ENCODE data around the gene GDF11. TPM values are rescaled to one million over a fixed set of nuclear protein-coding genes. Genes with fewer than 3 reads are reported as not detected.
A peak's percentile ranks its signal among the peaks of the same experiment; 100 is the strongest.
"Not testable (repeated sequence)": the region's sequence is repeated elsewhere in the genome, so short reads cannot be mapped to it uniquely, and the experiment has no call there.

The GDF11 gene
- total RNA-seq, 1 donor from 2014 or later, result 52.4 TPM

- H3K27ac Mint-ChIP-seq (ENCODE audit: unreplicated experiment), result peak overlapping the region; percentile 97
- H3K4me1 Mint-ChIP-seq (ENCODE audit: low read depth, unreplicated experiment), result peaks cover 52% of the 10 kb centered on the region
- no peak for DNase-seq
- H3K27me3 Mint-ChIP-seq (ENCODE audit: unreplicated experiment), result peaks cover 13% of the 10 kb centered on the region
- peaks cover 21% of the 10 kb centered on the region for H3K9me3 Mint-ChIP-seq (ENCODE audit: unreplicated experiment)
- H3K36me3 Mint-ChIP-seq (ENCODE audit: unreplicated experiment), result no peaks in the 10 kb centered on the region
- peak overlapping the region; percentile 89 for H3K4me3 Mint-ChIP-seq (ENCODE audit: unreplicated experiment)
- no peak for TF ChIP-seq CTCF (IDR thresholded peaks at IDR 0.05; ENCODE audit: partially characterized antibody, unreplicated experiment)
These were observed 3.4 kb downstream of the GDF11 start for GRCh38 chr12:55746174-55746912.

- H3K36me3 Mint-ChIP-seq (ENCODE audit: unreplicated experiment), result no peaks in the 10 kb centered on the region
- no peak for DNase-seq
- no peak for TF ChIP-seq CTCF (IDR thresholded peaks at IDR 0.05; ENCODE audit: partially characterized antibody, unreplicated experiment)
- peaks cover 21% of the 10 kb centered on the region for H3K9me3 Mint-ChIP-seq (ENCODE audit: unreplicated experiment)
- H3K27ac Mint-ChIP-seq (ENCODE audit: unreplicated experiment), result peak overlapping the region; percentile 97
- H3K4me1 Mint-ChIP-seq (ENCODE audit: low read depth, unreplicated experiment), result peaks cover 49% of the 10 kb centered on the region
- peak overlapping the region; percentile 89 for H3K4me3 Mint-ChIP-seq (ENCODE audit: unreplicated experiment)
- H3K27me3 Mint-ChIP-seq (ENCODE audit: unreplicated experiment), result peaks cover 14% of the 10 kb centered on the region
These were observed 4.0 kb downstream of the GDF11 start for GRCh38 chr12:55746913-55747231.

GRCh38 chr12:55748230-55748993 lies 5.5 kb downstream of the GDF11 start:
- Mint-ChIP-seq H3K27me3 (ENCODE audit: unreplicated experiment) (peaks cover 12% of the 10 kb centered on the region), H3K27ac (ENCODE audit: unreplicated experiment) (peak overlapping the region; percentile 5), H3K4me3 (ENCODE audit: unreplicated experiment) (peak overlapping the region; percentile 89), H3K4me1 (ENCODE audit: low read depth, unreplicated experiment) (peaks cover 42% of the 10 kb centered on the region), H3K36me3 (ENCODE audit: unreplicated experiment) (peaks cover 4% of the 10 kb centered on the region), H3K9me3 (ENCODE audit: unreplicated experiment) (peaks cover 15% of the 10 kb centered on the region)
- DNase-seq, result no peak
- TF ChIP-seq CTCF (IDR thresholded peaks at IDR 0.05; ENCODE audit: partially characterized antibody, unreplicated experiment), result no peak

- H3K4me1 Mint-ChIP-seq (ENCODE audit: low read depth, unreplicated experiment), result peaks cover 26% of the 10 kb centered on the region
- H3K27me3 Mint-ChIP-seq (ENCODE audit: unreplicated experiment), result peaks cover 5% of the 10 kb centered on the region
- TF ChIP-seq CTCF (IDR thresholded peaks at IDR 0.05; ENCODE audit: partially characterized antibody, unreplicated experiment), result no peak
- peak overlapping the region; percentile 12 for H3K27ac Mint-ChIP-seq (ENCODE audit: unreplicated experiment)
- DNase-seq, result no peak
- H3K36me3 Mint-ChIP-seq (ENCODE audit: unreplicated experiment), result peaks cover 4% of the 10 kb centered on the region
- peaks cover 3% of the 10 kb centered on the region for H3K9me3 Mint-ChIP-seq (ENCODE audit: unreplicated experiment)
- H3K4me3 Mint-ChIP-seq (ENCODE audit: unreplicated experiment), result no peak overlapping the region
These were observed 12.3 kb downstream of the GDF11 start for GRCh38 chr12:55755246-55755645.

- Mint-ChIP-seq H3K27ac (ENCODE audit: unreplicated experiment) (no peak overlapping the region), H3K9me3 (ENCODE audit: unreplicated experiment) (peaks cover 3% of the 10 kb centered on the region), H3K27me3 (ENCODE audit: unreplicated experiment) (peaks cover 2% of the 10 kb centered on the region), H3K4me3 (ENCODE audit: unreplicated experiment) (peak overlapping the region; percentile 30), H3K4me1 (ENCODE audit: low read depth, unreplicated experiment) (peaks cover 17% of the 10 kb centered on the region), H3K36me3 (ENCODE audit: unreplicated experiment) (peaks cover 3% of the 10 kb centered on the region)
- no peak for TF ChIP-seq CTCF (IDR thresholded peaks at IDR 0.05; ENCODE audit: partially characterized antibody, unreplicated experiment)
- DNase-seq, result no peak
These were observed 14.8 kb downstream of the GDF11 start for GRCh38 chr12:55757701-55758100.

- H3K27me3 Mint-ChIP-seq (ENCODE audit: unreplicated experiment); H3K4me3 Mint-ChIP-seq (ENCODE audit: unreplicated experiment); DNase-seq; H3K27ac Mint-ChIP-seq (ENCODE audit: unreplicated experiment); H3K9me3 Mint-ChIP-seq (ENCODE audit: unreplicated experiment); H3K36me3 Mint-ChIP-seq (ENCODE audit: unreplicated experiment): not testable (repeated sequence)
- H3K4me1 Mint-ChIP-seq (ENCODE audit: low read depth, unreplicated experiment), result peaks cover 17% of the 10 kb centered on the region
These were observed 15.7 kb downstream of the GDF11 start for GRCh38 chr12:55758575-55758974.
